Right ventricle myocardium superior (tissue), 1 donor: ENCODE measurements around the gene OPRPN. TPM values are rescaled to one million over a fixed set of nuclear protein-coding genes. Genes with fewer than 3 reads are reported as not detected.

ENCODE experiments used
- ATAC-seq: fragments of 200-7000 bp; cut with Tn5 transposase; one replicate; pipeline ENCODE4 v1.9.1; 2020; ENCODE audit warnings: mild to moderate bottlenecking; ENCODE audit not compliant: poor library complexity
- DNase-seq: peaks from one replicate; pipeline ENCODE4 v3.0.0-alpha.2; 2020
- intact Hi-C: fragments of 100-400 bp; cut with DNase I; formaldehyde crosslinking; loops from one replicate; pipeline ENCODE4 v1.11.2; 2022
- total RNA-seq: library from RNA; stranded (reverse); fragmentation: NEBNext Ultra II Directional; extraction: Animal tissue kit (Norgen Biotek cat#: 25700); gene quantifications from one replicate; pipeline ENCODE4 v1.2.1, GENCODE V29; 2021
- donor health status: DM: no; HTN: yes; CAD: no; lungs with severe emphysema.

OPRPN gene
- total RNA-seq, 1 donor from 2014 or later = not detected

DNA sequence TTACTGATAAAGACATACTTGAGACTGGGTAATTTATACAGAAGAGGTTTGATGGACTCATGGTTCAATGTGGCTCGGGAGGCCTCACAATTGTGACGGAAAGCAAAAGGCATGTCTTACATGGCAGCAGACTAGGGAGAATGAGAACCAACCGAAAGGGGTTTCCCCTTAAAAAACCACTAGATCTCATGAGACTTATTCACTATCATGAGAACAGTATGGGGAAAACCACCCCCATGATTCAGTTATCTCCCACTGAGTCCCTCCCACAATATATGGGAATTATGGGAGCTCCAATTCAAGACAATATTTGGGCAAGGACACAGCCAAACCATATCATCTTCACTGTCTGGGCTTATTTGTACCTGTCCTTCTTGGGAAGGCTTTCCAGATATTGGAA, 51.5 kb downstream of the OPRPN start:
- intact Hi-C loops = no loop called here

DNA sequence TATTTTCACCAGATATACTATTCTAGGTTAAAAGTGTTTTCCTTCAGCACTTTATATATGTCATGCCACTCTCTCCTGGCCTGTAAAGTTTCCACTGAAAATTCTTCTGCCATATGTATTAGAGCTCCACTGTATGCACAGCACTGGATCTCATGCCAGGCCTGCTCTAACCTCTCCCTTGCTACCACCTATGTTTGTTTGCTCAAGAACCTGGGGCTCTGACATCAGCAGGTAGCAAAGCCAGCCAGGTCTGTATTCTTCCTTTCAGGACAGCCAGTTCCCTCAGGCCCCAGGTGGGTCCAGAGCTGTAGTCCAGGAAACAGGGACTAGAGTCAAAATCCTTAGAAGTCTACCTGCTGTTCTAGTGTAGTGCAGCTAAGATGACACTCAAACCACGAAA, 55.2 kb downstream of the OPRPN start:
- intact Hi-C loops = no loop called here
- DNase-seq (no peak), ATAC-seq (no peak)

More for the DNA sequence above, 51.5 kb downstream of the OPRPN start:
- DNase-seq (no peak), ATAC-seq (no peak)

Other genes with a start within 250 kb of the OPRPN start
- gene PRR27, start 243.7 kb upstream of the OPRPN start, total RNA-seq = not detected
- not detected for gene ODAM, start 202.2 kb upstream of the OPRPN start, total RNA-seq
- gene FDCSP, start 171.8 kb upstream of the OPRPN start, total RNA-seq = not detected
- gene CSN3, start 155.3 kb upstream of the OPRPN start, total RNA-seq = not detected
- gene CABS1, start 63.0 kb upstream of the OPRPN start, total RNA-seq = not detected
- gene SMR3A, start 37.2 kb upstream of the OPRPN start, total RNA-seq = not detected
- not detected for gene SMR3B, start 14.8 kb upstream of the OPRPN start, total RNA-seq
- not detected for gene MUC7, start 74.3 kb downstream of the OPRPN start, total RNA-seq
- gene AMTN, start 120.6 kb downstream of the OPRPN start, total RNA-seq = not detected
- gene AMBN, start 194.3 kb downstream of the OPRPN start, total RNA-seq = not detected
- 3.8 TPM for gene ENAM, start 230.8 kb downstream of the OPRPN start, total RNA-seq